Uterus (tissue), 4 donors: ENCODE measurements around the gene MGAT4A. TPM values are rescaled to one million over a fixed set of nuclear protein-coding genes. Genes with fewer than 3 reads are reported as not detected.
"Not testable (repeated sequence)": the region's sequence is repeated elsewhere in the genome, so short reads cannot be mapped to it uniquely, and the experiment has no call there.

Experiments used
- DNase-seq, 2 donors: peaks; one replicate each; pipeline ENCODE4 v3.0.0-alpha.2; 2019 to 2020
- H3K27ac ChIP-seq, 2 donors: fragments of 200-600 bp; sonication (generic); 1 replicate in 1 of 2; 2 replicates in 1 of 2; pipeline ENCODE4 v1.5.1; 2016 to 2018
- H3K27me3 ChIP-seq, 2 donors: fragments of 200-600 bp; sonication (generic); one replicate each; pipeline ENCODE4 v1.5.1; 2018 to 2019; ENCODE audit warnings: control low read depth in 1 of 2
- H3K36me3 ChIP-seq, 2 donors: fragments of 200-600 bp; sonication (generic); one replicate each; pipeline ENCODE4 v1.5.1; 2019; ENCODE audit warnings: control low read depth in 1 of 2
- H3K4me1 ChIP-seq, 2 donors: fragments of 200-600 bp; sonication (generic); one replicate each; pipeline ENCODE4 v1.5.1; 2018 to 2019; ENCODE audit warnings: control low read depth in 1 of 2
- H3K4me3 ChIP-seq, 2 donors: fragments of 200-600 bp; sonication (generic); 1 replicate in 1 of 2; 2 replicates in 1 of 2; pipeline ENCODE4 v1.5.1; 2018 to 2019; ENCODE audit warnings: mild to moderate bottlenecking in 1 of 2
- H3K9me3 ChIP-seq, 2 donors: fragments of 200-600 bp; sonication (generic); one replicate each; pipeline ENCODE4 v1.5.1; 2019; ENCODE audit warnings: control low read depth in 1 of 2
- CTCF ChIP-seq, 4 experiments: fragments of 200-600 bp in 2 of 4; fragments of 450-650 bp in 2 of 4; sonication (generic) in 2 of 4; IDR thresholded peaks; one replicate each; pipeline ENCODE4 v1.5.1; 2016 to 2019; ENCODE audit warnings: antibody characterized with exemption in 4 of 4, mild to moderate bottlenecking in 2 of 4, moderate library complexity in 1 of 4
- POLR2A ChIP-seq, 2 donors: fragments of 450-650 bp; IDR thresholded peaks; one replicate each; pipeline ENCODE4 v1.6.1; 2016; ENCODE audit warnings: antibody characterized with exemption in 2 of 2, mild to moderate bottlenecking in 1 of 2, moderate library complexity in 1 of 2
- intact Hi-C: fragments of 100-400 bp; cut with DNase I; formaldehyde crosslinking; loops from one replicate; pipeline ENCODE4 v1.15.1; 2023; ENCODE audit warnings: low total_unique reads
- total RNA-seq, 4 donors: library from RNA; depleted of rRNA in 3 of 4; stranded (reverse); fragments of >200 nt in 3 of 4; gene quantifications; one replicate each; pipeline versions ENCODE4 v1.1.0 to v1.2.4, GENCODE V29; 2014 to 2023
- donor health status: DM: yes; HTN: yes; CAD: no.

The MGAT4A gene
- total RNA-seq, 4 donors from 2014 or later: 25.9 to 107 (median 52.9) TPM

- no peak for DNase-seq
- Histone ChIP-seq H3K36me3 (no peaks in the 10 kb centered on the region), H3K27me3 (no peaks in the 10 kb centered on the region), H3K4me1 (peaks cover 0 to 6% of the 10 kb centered on the region in 2 donors), H3K4me3 (no peak overlapping the region), H3K9me3 (no peaks in the 10 kb centered on the region), H3K27ac (no peak overlapping the region)
- TF ChIP-seq CTCF (IDR thresholded peaks at IDR 0.05): no peak
- TF ChIP-seq POLR2A (IDR thresholded peaks at IDR 0.05): no peak
- intact Hi-C loops: no loop called here
Observed at GRCh38 chr2:98759827-98760625, 29.1 kb upstream of the MGAT4A start.

GRCh38 chr2:98759338-98759737 lies 28.4 kb upstream of the MGAT4A start:
- Histone ChIP-seq H3K4me1 (peaks cover 0 to 6% of the 10 kb centered on the region in 2 donors), H3K4me3 (no peak overlapping the region), H3K27ac (no peak overlapping the region), H3K9me3 (no peaks in the 10 kb centered on the region), H3K36me3 (no peaks in the 10 kb centered on the region), H3K27me3 (no peaks in the 10 kb centered on the region)
- DNase-seq: no peak
- intact Hi-C loops: no loop called here
- TF ChIP-seq CTCF (IDR thresholded peaks at IDR 0.05) (no peak), POLR2A (IDR thresholded peaks at IDR 0.05) (no peak)

GRCh38 chr2:98757904-98758421 lies 27.0 kb upstream of the MGAT4A start:
- peak; percentile 53 to 71 for DNase-seq
- Histone ChIP-seq H3K4me1 (peaks cover 0 to 6% of the 10 kb centered on the region in 2 donors), H3K9me3 (no peaks in the 10 kb centered on the region), H3K36me3 (no peaks in the 10 kb centered on the region), H3K27ac (peak overlapping the region; percentile 9 to 17), H3K4me3 (no peak overlapping the region), H3K27me3 (no peaks in the 10 kb centered on the region)
- intact Hi-C loops: no loop called here
- TF ChIP-seq POLR2A (IDR thresholded peaks at IDR 0.05) (no peak), CTCF (IDR thresholded peaks at IDR 0.05) (peak in 1 of 4 experiments; percentile 20)

GRCh38 chr2:98753801-98754200 lies 22.9 kb upstream of the MGAT4A start:
- intact Hi-C loops: no loop called here
- peaks cover 0 to 6% of the 10 kb centered on the region in 2 donors for H3K4me1 ChIP-seq
- H3K27me3 ChIP-seq: no peaks in the 10 kb centered on the region
- TF ChIP-seq CTCF (IDR thresholded peaks at IDR 0.05) (no peak), POLR2A (IDR thresholded peaks at IDR 0.05) (no peak)
- H3K27ac ChIP-seq: no peak overlapping the region
- DNase-seq: no peak
- no peaks in the 10 kb centered on the region for H3K36me3 ChIP-seq
- no peaks in the 10 kb centered on the region for H3K9me3 ChIP-seq
- H3K4me3 ChIP-seq: no peak overlapping the region

GRCh38 chr2:98752711-98753110 lies 21.8 kb upstream of the MGAT4A start:
- H3K9me3 ChIP-seq, DNase-seq, H3K36me3 ChIP-seq, H3K27me3 ChIP-seq, intact Hi-C loops, H3K27ac ChIP-seq, H3K4me1 ChIP-seq, H3K4me3 ChIP-seq: not testable (repeated sequence)
